ENCODE data around the gene PRAME. TPM values are rescaled to one million over a fixed set of nuclear protein-coding genes. Genes with fewer than 3 reads are reported as not detected.

The PRAME gene
- total RNA-seq, 1 donor = 0.36 TPM

DNA sequence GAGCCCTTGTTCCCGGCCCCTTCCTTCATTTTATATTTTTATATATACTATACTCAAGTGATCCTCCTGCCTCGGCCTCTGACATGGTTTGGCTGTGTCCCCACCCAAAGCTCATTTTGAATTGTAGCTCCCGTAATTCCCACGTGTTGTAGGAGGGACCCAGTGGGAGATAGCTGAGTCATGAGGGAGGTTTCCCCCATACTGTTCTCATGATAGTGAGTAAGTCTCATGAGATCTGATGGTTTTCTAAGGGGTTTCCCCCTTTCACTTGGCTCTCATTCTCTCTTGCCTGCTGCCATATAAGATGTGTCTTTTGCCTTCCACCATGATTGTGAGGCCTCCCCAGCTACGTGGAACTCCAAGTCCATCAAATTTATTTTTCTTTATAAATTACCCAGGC, 31.8 kb downstream of the PRAME start:
- H3K4me2 ChIP-seq (ENCODE audit: insufficient read depth, low read length) = no peak overlapping the region
- H3K36me3 ChIP-seq (ENCODE audit: insufficient read depth, low read length) = no peaks in the 10 kb centered on the region
- H4K20me1 ChIP-seq (ENCODE audit: insufficient read depth, low read length) = no peaks in the 10 kb centered on the region
- peaks cover 10% of the 10 kb centered on the region for H3K27me3 ChIP-seq (ENCODE audit: insufficient read depth, low read length)
- H2AFZ ChIP-seq (ENCODE audit: low read length) = no peak overlapping the region
- H3K9me3 ChIP-seq (ENCODE audit: low read depth, low read length) = no peaks in the 10 kb centered on the region
- no peak for TF ChIP-seq CTCF (IDR thresholded peaks at IDR 0.05; ENCODE audit: extremely low read depth, low read depth, low read length)
- no peak for DNase-seq (ENCODE audit: insufficient read length, low spot score, missing footprints)
- no peaks in the 10 kb centered on the region for H3K4me1 ChIP-seq (ENCODE audit: insufficient read depth, low read length)
- no peaks in the 10 kb centered on the region for H3K79me2 ChIP-seq (ENCODE audit: insufficient read depth, low read length)
- no peak overlapping the region for H3K4me3 ChIP-seq (ENCODE audit: insufficient read depth, low read length)
- H3K27ac ChIP-seq (ENCODE audit: low read depth, low read length) = no peak overlapping the region

DNA sequence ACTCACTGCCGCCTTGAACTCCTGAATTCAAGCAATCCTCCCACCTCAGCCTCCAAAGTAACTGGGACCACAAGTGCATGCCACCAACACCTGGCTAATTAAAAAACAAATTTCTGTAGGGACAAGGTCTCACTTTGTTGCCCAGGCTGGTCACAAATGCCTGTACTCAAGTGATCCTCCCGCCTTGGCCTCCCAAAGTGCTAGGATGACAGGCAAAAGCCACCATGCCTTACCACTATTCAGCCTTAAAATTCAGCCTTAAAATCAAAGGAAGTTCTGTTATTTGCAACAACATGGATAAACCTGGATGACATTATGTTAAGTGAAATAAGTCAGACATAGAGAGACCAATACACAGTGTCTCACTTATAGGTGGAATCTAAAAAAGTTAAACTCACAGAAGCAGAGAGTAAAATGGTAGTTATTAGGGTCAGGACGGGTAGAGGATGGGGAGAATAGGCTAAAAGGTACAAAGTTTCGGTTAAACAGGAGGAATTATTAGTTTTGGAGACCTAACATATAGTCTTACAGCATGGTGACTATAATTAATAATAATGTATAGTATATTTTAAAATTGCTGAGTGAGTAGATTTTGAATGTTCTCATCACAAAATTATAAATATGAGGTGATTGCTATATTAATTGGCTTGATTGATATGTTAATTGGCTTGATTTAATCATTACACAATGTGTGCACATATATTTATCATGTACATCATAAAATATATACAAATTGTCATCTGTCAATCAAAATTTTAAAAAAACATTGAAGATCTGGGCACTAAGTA, 32.7 kb downstream of the PRAME start:
- H3K4me3 ChIP-seq (ENCODE audit: insufficient read depth, low read length) = no peak overlapping the region
- H3K79me2 ChIP-seq (ENCODE audit: insufficient read depth, low read length) = no peaks in the 10 kb centered on the region
- H2AFZ ChIP-seq (ENCODE audit: low read length) = no peak overlapping the region
- no peaks in the 10 kb centered on the region for H4K20me1 ChIP-seq (ENCODE audit: insufficient read depth, low read length)
- H3K27me3 ChIP-seq (ENCODE audit: insufficient read depth, low read length) = peaks cover 10% of the 10 kb centered on the region
- no peak overlapping the region for H3K27ac ChIP-seq (ENCODE audit: low read depth, low read length)
- no peak overlapping the region for H3K4me2 ChIP-seq (ENCODE audit: insufficient read depth, low read length)
- no peak for TF ChIP-seq CTCF (IDR thresholded peaks at IDR 0.05; ENCODE audit: extremely low read depth, low read depth, low read length)
- H3K36me3 ChIP-seq (ENCODE audit: insufficient read depth, low read length) = no peaks in the 10 kb centered on the region
- no peak for DNase-seq (ENCODE audit: insufficient read length, low spot score, missing footprints)
- no peaks in the 10 kb centered on the region for H3K4me1 ChIP-seq (ENCODE audit: insufficient read depth, low read length)
- no peaks in the 10 kb centered on the region for H3K9me3 ChIP-seq (ENCODE audit: low read depth, low read length)

DNA sequence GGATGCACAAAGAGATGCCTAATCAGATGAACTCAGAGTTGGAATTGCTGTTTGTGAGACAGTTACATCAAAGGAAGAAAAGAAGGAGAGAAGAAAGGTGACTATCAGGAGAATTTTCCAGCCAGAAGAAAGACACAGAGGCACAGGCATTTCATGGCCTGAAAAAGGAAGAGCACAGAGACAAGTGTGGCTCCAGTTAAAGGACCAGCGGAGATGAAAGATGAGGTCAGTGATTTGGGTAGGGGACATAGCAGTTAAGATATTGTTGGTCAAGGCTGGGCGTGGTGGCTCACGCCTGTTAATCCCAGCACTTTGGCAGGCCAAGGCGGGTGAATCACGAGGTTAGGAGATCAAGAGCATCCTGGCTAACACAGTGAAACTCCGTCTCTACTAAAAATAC, 35.6 kb downstream of the PRAME start:
- H3K9me3 ChIP-seq (ENCODE audit: low read depth, low read length) = no peaks in the 10 kb centered on the region
- H3K79me2 ChIP-seq (ENCODE audit: insufficient read depth, low read length) = no peaks in the 10 kb centered on the region
- peaks cover 10% of the 10 kb centered on the region for H3K27me3 ChIP-seq (ENCODE audit: insufficient read depth, low read length)
- H4K20me1 ChIP-seq (ENCODE audit: insufficient read depth, low read length) = no peaks in the 10 kb centered on the region
- TF ChIP-seq CTCF (IDR thresholded peaks at IDR 0.05; ENCODE audit: extremely low read depth, low read depth, low read length) = no peak
- no peak overlapping the region for H3K27ac ChIP-seq (ENCODE audit: low read depth, low read length)
- no peak overlapping the region for H3K4me3 ChIP-seq (ENCODE audit: insufficient read depth, low read length)
- no peaks in the 10 kb centered on the region for H3K4me1 ChIP-seq (ENCODE audit: insufficient read depth, low read length)
- H2AFZ ChIP-seq (ENCODE audit: low read length) = no peak overlapping the region
- H3K4me2 ChIP-seq (ENCODE audit: insufficient read depth, low read length) = no peak overlapping the region
- no peak for DNase-seq (ENCODE audit: insufficient read length, low spot score, missing footprints)
- H3K36me3 ChIP-seq (ENCODE audit: insufficient read depth, low read length) = no peaks in the 10 kb centered on the region

DNA sequence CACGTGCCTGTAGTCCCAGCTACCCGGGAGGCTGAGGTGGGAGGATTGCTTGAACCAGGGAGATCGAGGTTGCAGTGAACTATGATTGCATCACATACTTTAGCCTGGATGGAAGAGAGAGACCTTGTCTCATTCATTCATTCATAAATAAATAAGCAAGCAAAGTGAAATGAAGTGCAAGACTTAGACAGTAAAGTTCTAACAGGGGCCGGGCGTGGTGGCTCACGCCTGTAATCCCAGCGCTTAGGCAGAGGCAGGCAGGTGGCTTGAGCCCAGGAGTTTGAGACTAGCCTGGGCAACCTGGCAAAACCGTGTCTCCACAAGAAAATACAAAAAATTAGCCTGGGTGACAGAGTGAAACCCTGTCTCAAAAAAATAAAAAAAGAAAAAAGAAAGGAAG, 37.4 kb downstream of the PRAME start:
- Histone ChIP-seq H3K4me2 (ENCODE audit: insufficient read depth, low read length) (no peak overlapping the region), H3K79me2 (ENCODE audit: insufficient read depth, low read length) (no peaks in the 10 kb centered on the region), H3K4me1 (ENCODE audit: insufficient read depth, low read length) (no peaks in the 10 kb centered on the region), H3K4me3 (ENCODE audit: insufficient read depth, low read length) (no peak overlapping the region), H3K9me3 (ENCODE audit: low read depth, low read length) (no peaks in the 10 kb centered on the region), H3K27me3 (ENCODE audit: insufficient read depth, low read length) (peaks cover 10% of the 10 kb centered on the region), H2AFZ (ENCODE audit: low read length) (no peak overlapping the region), H3K36me3 (ENCODE audit: insufficient read depth, low read length) (no peaks in the 10 kb centered on the region), H3K27ac (ENCODE audit: low read depth, low read length) (no peak overlapping the region), H4K20me1 (ENCODE audit: insufficient read depth, low read length) (no peaks in the 10 kb centered on the region)
- DNase-seq (ENCODE audit: insufficient read length, low spot score, missing footprints) = no peak
- no peak for TF ChIP-seq CTCF (IDR thresholded peaks at IDR 0.05; ENCODE audit: extremely low read depth, low read depth, low read length)
